Measurements from ENCODE around the gene IL33.

GRCh38 chr9:6226696-6227095, 11.1 kb downstream of the IL33 start:
- no peak for TF ChIP-seq CTCF (IDR thresholded peaks at IDR 0.05; ENCODE audit: insufficient read depth, low read depth, low read length)
- no peak for TF ChIP-seq EZH2 (IDR thresholded peaks at IDR 0.05; ENCODE audit: insufficient read depth, low read length)

Data from astrocyte (in vitro differentiated cells and primary cell).